Stimulated activated CD8-positive, alpha-beta memory T cell treated with anti-CD3 and anti-CD28 coated beads, Interleukin-15, amount 100 ng/mL, for 1 hour (primary cell): ENCODE data around the gene MYL3.

Source experiments
- DNase-seq: peaks from one replicate; pipeline ENCODE4 v3.0.0-alpha.2; 2020; ENCODE audit warnings: low read depth

The MYL3 gene

DNA sequence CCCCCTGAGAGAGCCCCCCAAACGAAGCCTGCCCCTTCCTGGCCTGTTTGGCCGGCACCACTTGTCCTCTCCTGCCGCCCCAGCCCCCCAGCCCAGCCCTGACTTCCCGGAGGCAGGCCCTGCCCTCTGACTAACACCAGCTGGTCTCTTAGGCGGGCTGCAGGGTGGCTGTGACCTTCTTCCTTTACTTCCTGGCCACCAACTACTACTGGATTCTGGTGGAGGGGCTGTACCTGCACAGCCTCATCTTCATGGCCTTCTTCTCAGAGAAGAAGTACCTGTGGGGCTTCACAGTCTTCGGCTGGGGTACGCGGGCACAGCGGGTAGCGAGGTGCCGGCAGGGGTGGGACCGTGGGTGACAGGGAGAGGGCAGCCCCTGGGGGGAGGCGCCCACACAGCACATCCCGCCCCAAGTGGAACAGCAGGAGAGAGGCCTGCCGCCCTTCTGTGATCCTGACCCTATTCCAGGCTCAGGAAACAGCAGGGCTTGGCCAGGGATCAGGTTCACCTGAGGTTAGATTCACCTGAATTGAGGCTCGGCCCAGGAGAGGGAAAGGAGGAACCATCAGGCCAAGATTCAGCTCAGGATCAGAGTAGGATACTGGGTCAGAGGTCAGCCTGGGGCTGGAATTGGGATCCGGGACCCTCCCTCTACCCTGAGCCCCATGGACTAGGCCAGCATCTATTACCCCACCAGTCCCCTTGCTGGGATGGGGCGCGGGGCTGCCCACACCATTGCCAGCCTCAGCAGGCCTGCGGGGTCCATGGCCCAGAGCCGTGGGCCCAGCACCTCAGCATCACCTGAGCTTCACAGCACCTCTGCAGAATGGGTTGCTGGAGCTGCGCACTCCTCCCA lies 36.1 kb upstream of the MYL3 start:
- no peak for DNase-seq

DNA sequence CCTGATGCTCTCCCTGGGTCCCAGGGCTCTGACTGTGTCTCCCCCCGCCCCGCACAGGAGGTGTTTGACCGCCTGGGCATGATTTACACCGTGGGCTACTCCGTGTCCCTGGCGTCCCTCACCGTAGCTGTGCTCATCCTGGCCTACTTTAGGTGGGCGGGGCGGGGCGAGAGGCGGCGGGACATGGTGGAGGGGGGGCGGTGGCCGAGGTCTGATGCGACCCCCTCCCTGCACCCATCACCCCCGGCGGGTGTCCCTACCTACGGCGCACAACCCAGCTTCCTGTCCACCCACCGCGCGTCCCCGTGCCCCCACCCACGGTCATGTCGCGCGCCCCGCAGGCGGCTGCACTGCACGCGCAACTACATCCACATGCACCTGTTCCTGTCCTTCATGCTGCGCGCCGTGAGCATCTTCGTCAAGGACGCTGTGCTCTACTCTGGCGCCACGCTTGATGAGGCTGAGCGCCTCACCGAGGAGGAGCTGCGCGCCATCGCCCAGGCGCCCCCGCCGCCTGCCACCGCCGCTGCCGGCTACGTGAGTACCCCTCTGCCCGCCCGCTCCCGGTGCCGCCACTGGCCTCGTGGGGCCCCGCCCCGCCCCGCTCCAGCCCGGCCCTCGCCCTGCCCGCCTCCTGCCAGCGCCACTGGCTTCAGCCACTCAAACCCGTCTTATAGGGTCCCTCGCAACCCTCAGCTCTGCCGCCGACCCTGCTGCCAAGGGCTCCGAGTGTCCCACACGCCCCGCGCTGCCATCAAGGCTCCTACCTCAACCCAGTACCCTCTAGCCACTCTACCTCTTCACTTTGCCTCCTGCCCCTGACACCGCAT lies 35.3 kb upstream of the MYL3 start:
- DNase-seq = no peak

DNA sequence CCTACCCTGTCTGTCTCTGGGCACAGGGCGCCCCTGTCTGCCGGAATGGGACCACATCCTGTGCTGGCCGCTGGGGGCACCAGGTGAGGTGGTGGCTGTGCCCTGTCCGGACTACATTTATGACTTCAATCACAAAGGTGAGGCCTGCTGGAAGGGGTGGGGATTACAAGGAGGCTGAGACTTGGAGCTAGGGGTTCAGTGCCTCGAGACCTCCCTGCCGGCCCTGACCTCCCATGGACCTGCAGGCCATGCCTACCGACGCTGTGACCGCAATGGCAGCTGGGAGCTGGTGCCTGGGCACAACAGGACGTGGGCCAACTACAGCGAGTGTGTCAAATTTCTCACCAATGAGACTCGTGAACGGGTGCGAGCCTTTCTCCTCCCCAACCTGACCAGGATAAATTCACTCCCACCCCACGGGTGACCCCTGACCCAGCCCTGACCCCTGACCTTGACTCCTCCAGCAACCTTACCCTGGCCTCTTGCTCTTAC lies 34.6 kb upstream of the MYL3 start:
- DNase-seq = no peak

DNA sequence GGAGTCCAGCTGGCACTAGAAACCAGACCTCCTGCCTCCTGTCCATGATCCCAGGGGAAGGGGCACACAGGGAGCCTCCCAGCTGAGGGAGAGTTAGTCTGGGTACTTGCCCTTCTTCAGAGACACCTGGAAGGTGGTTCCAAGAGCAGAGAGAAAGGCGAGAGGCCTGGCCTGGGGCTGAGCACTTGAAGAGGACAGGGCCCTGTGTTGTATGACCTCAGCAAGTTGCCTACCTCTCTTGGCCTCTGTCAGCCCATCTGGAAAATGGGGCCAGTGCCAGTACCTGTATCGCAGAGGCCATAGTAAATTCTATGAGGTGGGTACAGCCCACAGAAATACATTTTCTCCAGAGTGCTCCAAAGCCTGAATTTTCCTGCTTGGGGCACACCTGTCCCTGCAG lies 33.8 kb upstream of the MYL3 start:
- no peak for DNase-seq

DNA sequence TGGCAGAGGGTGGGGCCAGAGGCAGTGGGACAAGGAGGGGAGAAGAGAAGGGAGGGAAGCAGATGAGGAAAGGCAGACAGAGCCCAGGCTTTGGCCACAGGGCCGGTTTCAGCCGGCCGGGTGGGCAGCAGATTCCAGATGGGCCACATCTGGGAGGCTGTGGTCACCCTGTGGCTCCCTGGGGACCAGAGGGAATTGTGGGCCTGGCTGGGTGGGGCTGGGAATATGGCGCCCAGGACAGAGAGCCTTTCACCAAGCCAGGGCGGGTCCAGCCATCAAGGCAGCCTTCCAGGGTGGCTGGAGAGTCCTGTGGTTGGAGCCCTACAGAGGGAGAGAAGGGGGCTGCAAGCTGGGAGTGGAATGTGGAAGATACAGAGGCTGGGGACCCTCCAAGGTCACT lies 33.1 kb upstream of the MYL3 start:
- DNase-seq = no peak

DNA sequence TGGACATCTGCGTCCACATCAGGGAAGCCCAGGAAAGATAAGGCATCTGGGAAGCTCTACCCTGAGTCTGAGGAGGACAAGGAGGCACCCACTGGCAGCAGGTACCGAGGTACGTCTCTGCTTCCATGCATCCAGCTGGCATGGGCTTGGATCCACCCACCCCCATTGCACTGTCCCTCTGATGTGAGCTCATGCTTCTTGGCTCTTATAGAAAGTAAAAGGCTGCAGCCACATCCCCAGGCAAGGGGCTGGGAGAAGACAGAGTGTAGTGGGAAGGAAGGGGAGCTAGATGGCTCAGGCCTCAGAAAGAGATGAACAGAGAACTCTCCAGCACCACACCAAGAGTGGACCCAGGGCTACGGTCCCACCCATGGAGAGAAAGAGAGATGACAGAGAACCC lies 32.5 kb upstream of the MYL3 start:
- DNase-seq = no peak

DNA sequence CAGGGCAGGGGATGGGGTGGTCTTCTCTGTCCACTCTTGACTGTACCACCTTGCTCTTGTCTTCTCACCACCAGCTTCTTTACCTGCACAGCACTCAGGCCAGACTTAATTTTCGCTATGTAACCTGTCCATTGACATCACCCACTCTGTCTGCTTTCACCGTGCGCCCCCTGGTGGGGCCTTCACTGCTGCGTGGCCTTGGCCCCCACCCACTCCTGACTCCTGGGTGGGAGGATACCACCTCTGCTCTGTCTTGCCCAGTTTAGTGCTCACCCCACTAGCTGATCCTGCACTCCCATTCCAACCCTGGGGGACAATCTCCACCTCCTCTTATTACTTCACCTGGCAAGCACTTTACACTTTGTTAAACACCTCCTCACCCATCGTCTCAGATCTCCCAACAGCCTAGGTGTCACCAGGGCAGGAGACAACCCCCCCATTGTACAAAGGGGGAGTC lies 32.0 kb upstream of the MYL3 start:
- DNase-seq = peak; percentile 66

DNA sequence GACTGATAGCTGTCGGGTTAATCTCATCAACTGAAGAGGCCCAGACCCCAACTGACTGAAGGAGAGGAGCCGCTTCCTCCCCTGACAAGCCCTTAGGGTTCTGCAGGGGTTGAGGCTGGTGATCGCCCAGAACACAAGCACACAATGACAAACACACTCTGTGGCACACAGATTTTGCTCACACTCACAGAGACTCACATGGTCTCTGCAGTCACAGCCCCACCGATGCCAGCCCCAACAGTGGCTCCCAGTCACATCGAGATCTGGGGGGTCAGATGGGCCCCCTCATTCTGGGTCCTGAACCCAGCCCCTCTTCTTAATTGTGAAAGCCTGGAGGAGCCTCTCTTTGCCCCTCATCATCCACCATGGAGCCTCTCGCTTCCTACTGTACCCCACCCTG lies 31.0 kb upstream of the MYL3 start:
- DNase-seq = no peak

DNA sequence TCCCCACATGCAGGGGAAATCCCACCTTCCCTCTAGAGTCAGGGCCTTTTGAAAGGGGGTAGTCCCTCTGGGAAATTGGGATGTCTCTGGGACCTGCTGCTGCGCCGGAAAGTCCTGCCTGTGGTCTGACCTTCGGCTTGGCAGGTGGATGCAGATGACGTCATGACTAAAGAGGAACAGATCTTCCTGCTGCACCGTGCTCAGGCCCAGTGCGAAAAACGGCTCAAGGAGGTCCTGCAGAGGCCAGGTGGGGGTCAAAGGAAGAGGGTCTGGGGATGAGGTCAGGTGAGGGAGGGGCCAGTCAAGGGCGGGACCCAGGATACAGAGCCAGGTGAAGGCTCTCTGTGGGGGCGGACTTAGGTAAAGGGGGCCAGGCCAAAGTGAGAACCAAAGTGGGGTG lies 30.5 kb upstream of the MYL3 start:
- DNase-seq = no peak

DNA sequence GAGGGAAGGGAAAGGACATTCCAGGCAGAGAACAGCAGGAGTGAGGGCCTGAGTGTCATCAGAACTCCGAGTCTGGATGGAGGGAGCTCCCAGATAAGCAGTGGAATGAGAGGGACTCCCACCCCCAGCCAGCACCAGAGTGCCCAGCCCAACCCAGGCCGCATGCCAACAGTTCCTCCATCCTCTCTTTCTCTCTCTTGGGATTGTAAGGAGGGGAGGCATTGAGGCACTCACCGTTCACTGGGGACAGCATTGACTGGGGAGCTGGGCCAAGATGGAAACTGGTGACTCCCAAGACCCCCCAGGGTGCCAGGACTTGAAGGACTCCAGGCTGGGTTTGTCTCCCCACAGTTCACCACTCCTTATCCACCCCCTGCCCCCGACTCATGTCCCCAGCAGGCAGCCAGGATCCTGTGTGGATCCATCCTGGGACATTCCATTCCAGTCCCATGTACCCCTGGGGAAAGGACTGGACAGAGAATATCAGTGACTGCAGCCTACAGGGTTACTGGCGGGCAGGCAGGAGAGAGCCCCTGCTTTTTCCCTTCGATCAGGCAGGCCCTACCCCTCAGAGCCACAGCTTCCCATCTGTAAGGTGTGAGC lies 30.0 kb upstream of the MYL3 start:
- no peak for DNase-seq

DNA sequence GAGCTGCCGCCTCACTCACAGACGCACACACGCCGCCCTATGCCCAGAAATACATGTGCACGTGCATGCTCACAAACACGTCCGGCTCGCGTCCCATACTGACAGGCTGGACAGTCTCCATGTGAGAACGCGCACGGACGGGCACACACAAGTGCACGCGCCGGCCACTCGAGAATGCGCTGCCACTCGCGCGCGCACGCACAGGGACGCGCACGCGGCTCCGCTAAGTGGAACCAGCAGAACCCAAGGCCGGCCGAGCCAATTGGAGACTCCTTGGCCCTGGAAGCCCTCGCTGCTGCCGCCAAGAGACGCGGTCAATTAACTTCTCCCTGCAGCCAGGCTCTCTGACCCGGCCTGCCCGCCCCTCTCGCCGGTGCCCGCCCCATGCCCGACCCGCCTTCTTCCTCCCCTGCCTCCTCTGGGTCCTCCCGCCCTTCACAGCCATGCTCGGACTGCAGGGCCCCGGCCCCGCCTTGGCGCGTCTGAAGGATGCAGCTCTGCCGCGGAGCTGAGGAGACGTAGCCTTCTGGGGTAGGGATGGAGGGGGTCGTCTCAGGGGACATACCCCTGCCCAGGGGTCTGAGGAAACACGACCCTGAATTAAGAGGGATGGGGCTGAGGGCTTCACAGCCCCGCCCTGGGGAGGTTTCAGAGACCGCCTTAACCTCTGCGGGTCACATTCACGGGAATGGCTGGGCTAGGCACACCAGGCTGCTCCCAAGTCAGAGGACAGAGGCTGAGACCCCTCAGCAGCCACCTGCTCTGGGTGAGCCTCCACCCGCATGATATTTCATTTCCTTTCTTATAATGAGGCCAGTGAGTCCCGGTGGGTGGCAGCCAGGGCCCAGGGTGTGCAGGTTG lies 29.3 kb upstream of the MYL3 start:
- no peak for DNase-seq

DNA sequence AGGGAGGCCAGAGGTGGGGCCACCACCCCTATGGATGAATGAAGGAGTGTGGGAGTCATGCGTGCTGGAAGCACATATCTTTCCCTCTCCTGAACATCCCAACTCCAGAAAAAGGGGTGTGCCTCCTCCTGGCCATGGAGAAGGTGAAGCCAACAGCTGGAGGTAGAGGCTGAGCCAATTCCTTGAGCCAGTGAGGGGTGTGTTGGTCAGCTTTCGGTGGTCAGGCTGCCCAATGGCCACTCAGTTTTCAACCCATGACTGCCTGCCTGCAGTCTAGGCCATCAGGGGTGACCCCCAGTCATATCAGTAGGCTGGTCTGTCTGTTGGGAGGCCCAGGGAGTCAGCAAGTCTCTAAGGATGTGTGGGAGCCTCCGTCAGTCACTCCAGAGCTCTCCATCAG lies 27.9 kb upstream of the MYL3 start:
- DNase-seq = no peak

DNA sequence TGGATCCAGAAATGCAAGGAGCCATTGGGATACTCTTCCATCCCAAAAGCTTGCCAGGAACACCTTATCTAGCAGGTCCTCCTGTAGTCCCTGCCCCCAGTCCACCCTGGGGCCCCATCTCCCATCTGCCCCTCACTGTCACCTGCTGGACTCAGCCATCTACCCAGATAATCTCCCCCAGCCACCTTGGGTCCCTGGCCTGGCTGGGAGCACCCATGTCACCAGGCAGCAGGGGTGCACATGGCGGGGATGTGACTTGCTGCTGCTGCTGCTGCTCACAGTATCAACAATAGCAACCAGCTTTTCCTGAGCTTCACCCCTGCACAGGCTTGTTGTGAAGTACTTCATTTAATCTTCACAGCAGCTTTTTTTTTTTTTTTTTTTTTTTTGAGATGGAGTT lies 26.9 kb upstream of the MYL3 start:
- no peak for DNase-seq

DNA sequence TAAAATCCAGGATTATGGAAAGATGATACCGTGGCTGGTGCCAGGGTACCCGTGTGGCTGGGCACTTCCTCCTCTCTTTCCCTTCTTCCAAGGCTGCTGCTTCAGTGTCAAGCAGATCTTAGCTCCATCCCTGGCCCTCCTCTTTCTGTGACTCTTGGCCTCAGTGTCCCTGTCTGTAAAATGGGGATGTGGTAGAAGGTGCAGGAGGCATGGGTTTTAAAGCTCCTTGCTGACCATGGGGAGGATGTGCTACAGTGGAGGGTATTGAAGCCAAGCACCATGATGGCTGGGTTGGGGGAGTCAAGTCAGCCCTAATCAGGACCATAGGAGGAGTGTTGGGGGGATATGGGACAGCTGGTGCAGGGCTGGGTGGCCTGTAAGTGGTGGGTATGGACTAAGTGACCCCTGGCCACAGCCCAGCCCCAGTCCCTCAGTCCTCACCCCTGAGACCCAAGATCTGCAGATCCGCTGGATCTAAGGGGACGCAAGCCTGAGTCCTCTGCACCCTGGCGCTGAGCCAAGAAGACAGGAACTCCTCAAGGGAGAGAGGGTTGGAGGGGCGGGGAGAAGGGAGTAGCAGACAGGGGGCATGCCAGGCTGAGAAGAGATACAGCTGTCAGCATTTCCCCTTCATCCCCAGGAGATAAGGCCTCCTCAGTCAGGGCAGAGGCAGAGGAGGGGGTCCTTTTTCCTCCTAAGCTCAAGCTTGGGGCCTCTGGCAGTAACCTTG lies 26.3 kb upstream of the MYL3 start:
- no peak for DNase-seq

DNA sequence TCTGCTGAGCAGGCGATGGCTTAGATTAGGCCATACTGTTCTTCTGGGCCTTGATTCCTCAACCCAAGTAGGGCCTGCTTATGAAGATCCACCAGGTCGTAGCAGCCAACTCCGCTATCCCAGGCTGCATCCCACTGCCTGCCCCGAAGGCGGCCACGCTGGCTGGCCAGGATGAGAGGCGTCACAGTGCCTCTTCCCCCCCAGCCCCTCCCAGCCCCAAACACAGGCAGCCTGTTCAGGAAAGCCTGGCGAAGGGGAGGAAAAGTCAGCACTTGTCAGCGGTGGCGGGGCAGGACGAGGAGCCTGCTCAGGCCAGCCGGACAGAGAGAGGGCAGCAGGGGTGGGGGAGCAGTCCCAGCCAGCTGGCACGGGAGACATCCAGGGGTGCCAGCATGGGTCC lies 25.5 kb upstream of the MYL3 start:
- DNase-seq = no peak

DNA sequence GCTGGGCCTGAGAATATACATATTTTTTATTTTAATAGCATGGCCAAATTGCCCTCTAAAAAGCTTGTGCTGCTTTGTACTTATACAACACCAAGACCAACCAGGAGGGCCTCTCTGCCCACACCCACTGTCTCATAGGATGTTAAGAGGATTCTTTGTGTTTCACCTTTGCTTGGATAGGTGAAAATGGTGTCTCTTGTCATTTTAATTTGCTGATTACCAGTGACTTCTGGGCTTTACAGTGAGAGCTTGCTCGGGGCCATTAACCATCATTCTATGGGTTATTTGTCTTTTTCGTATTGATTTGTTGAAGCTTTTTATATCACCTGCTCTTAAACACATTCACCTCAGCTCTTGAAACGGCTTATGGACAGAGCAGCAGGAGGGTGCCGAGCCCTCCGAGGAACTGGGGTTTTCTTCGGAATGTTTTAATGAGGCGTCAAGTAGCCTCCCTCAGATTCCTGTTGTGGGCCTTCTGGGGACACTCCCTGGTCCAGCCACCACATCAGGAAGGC lies 24.8 kb upstream of the MYL3 start:
- no peak for DNase-seq

DNA sequence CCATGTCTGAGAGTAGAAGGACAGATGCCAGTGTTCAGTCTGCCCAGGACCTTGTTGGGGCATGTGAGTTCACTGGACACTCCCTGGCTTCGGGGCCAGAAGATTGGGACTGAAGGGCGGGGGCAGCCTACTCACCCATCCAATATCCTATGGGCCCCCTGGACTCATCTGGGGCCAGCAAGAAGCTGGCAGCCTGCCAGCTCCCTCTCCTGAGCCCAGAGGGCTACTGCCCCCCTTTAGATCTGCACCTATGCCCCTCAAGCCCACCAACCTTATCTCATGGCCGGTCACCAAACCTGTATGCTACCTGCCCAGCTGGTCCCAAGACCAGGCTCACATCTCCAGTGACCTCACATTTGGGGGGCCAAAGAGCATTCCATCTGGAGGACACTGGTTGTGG lies 22.4 kb upstream of the MYL3 start:
- DNase-seq = no peak

DNA sequence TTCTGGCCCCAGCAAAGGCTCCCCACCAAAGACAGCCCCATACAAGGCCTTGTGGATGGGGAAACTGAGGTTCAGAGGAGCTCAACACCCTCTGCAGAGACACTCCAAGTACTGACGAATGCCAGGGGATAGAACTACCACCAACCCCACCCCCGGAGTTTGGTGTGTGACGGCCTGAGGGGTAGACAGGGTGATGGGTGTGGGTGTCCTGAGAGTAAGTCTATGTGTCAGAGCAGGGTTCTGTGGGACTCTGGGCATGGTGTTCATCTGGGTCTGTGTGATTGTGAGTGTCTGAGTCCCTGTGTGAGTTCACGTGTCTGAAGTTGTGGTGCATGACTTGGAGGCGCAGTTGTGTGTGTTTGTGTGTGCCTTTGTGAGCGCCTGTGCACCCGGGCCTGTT lies 21.7 kb upstream of the MYL3 start:
- no peak for DNase-seq

DNA sequence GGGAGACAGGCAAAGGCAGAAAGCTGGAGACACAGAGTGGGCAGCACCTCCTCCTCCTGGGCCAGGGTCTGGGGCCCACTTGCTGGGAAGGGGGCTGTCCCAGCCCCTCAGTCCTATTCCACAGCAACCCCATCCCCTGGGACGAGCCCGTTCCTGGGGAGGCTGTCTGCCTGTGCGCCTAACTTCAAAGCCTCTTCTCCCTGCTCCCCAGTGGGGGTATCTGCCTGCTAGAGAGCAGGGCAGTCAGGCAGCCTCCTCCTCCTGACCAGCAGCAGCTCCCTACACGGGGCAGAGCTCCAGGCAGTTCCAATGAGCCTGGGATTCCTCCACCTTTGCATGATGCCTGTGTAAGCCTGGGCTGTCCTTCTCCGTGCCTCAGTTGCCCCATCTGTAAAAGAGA lies 21.2 kb upstream of the MYL3 start:
- no peak for DNase-seq

DNA sequence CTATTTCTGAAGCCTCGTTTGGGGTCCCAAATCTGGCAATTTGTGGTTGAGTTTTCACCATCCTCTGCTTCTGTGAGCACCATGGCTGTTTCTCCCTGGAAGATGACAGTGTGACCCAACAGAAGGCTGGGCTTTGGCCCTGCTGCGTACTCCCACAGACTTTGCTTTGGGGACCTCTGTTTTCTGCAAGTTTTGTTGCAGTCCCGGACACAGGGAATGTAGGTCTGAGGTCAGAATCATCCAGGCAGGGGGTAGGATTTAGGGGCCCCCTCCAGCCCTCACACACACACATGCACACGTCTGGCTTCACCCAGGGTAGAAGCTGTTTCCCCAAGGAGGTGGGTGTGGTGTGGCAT lies 20.6 kb upstream of the MYL3 start:
- no peak for DNase-seq
